ENCODE results near the gene AUNIP. TPM values are rescaled to one million over a fixed set of nuclear protein-coding genes. Genes with fewer than 3 reads are reported as not detected.
"Not testable (repeated sequence)": the region's sequence is repeated elsewhere in the genome, so short reads cannot be mapped to it uniquely, and the experiment has no call there.

The AUNIP gene
- total RNA-seq, 1 donor: 3.5 TPM

DNA sequence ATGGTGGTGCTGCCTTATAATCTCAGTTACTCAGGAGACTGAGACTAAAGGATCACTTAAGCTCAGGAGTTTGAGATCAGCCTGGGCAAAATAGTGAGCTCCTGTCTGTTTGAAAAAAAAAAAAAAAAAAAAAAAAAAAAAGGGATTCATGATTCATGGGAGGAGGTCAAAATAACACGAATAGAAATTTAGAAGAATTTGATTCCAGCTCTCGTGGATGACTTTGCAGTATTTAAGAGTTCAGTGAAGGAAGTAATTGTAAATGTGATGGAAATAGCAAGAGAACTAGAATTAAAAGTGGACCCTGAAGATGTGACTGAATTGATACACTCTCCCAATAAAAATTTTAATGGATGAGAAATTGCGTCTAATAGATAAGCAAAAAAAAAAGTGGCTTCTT is 15.8 kb downstream of the AUNIP start:
- DNase-seq (ENCODE audit: low read depth): no peak
- TF ChIP-seq, protein P1, sequence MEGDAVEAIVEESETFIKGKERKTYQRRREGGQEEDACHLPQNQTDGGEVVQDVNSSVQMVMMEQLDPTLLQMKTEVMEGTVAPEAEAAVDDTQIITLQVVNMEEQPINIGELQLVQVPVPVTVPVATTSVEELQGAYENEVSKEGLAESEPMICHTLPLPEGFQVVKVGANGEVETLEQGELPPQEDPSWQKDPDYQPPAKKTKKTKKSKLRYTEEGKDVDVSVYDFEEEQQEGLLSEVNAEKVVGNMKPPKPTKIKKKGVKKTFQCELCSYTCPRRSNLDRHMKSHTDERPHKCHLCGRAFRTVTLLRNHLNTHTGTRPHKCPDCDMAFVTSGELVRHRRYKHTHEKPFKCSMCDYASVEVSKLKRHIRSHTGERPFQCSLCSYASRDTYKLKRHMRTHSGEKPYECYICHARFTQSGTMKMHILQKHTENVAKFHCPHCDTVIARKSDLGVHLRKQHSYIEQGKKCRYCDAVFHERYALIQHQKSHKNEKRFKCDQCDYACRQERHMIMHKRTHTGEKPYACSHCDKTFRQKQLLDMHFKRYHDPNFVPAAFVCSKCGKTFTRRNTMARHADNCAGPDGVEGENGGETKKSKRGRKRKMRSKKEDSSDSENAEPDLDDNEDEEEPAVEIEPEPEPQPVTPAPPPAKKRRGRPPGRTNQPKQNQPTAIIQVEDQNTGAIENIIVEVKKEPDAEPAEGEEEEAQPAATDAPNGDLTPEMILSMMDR (IDR thresholded peaks at IDR 0.05; ENCODE audit: insufficient read depth, low read depth, low read length): no peak
- H3K4me3 ChIP-seq (ENCODE audit: low read depth, low read length): no peak overlapping the region

DNA sequence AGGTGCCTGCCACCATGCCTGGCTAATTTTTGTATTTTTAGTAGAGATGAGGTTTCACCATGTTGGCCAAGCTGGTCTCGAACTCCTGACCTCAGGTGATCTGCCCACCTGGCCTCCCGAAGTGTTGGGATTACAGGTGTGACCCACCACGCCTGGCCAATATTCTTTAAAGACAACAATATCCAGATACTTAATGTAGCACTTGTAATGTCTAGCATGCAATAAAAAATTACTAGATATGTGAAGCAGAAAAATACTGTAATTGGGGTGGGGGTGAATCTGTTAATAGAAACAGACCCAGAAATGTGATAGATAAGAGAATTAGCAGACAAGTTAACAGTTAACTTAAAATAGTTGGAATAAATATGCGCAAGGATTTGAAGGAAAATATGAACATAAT is 19.4 kb downstream of the AUNIP start:
- H3K4me3 ChIP-seq (ENCODE audit: low read depth, low read length); DNase-seq (ENCODE audit: low read depth): not testable (repeated sequence)

DNA sequence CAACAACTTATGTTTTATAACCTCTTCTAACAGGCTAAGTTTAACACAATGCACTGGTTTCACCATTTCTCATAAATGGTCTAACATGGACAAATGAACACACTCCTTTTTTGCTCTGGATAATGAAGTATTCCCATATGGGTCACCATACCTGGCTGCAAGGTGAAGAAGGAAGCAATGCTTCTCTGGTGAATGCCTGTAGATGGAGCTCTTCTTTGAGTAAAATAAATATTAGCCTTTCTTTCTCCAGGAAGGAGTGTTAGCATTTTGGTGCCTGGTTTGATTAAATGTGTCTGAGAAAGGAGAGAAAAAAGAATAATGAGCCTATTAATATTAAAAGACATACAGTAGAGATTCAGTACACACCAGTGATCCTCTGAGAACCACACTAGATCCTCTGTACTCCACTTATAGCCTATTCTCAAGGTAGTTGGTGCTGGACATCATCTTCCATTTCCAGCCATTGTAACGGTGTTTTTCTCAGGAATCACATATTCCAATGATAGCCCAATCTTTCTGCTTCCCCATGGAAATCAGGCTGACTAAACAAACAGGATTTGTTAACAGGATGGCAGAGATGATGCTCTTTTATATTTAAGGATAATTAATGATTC is 21.9 kb downstream of the AUNIP start:
- DNase-seq (ENCODE audit: low read depth): peak; percentile 24
- H3K4me3 ChIP-seq (ENCODE audit: low read depth, low read length): no peak overlapping the region
- TF ChIP-seq, protein P1 (IDR thresholded peaks at IDR 0.05; ENCODE audit: insufficient read depth, low read depth, low read length): peak; percentile 49

DNA sequence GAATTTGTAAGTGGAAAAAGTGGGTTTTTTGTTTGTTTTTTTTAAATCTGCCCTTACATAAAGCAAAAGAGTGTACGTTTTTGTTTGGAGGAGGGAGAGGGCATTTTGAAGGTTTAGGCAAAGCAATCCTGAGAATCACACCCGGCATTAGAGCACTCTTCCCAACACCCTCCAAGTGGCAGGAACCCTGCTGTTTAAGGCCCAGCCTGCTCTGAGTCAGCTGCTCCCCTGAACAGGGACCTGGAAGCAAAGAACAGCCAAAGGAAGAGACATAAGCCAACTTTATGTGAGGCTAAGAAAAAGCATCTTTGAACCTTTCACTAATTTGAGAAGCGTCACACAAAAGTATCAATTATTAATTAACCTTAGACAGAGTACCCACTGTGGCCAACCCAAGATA is 22.6 kb downstream of the AUNIP start:
- DNase-seq (ENCODE audit: low read depth): no peak
- TF ChIP-seq, protein P1 (IDR thresholded peaks at IDR 0.05; ENCODE audit: insufficient read depth, low read depth, low read length): no peak
- no peak overlapping the region for H3K4me3 ChIP-seq (ENCODE audit: low read depth, low read length)

DNA sequence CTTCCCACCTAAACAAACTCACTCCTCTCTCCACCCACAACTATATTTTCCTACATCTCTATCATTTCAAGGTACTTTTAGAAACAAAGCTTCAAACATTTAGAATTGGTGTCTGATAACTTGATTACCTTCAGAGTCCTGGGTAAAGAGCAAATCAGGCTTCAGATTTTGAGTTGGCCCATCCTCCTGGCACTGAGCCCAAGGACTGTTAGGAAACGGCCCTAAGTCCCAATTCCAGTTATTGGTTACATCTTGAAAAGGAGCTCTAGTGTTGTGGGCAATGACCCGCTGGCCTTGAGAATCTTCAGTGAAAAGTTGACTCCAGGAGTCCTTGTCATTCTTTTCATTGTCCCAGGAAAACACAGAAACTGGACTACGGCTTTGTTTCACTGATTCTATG is 24.4 kb downstream of the AUNIP start:
- no peak for DNase-seq (ENCODE audit: low read depth)
- H3K4me3 ChIP-seq (ENCODE audit: low read depth, low read length): no peak overlapping the region
- TF ChIP-seq, protein P1 (IDR thresholded peaks at IDR 0.05; ENCODE audit: insufficient read depth, low read depth, low read length): no peak

DNA sequence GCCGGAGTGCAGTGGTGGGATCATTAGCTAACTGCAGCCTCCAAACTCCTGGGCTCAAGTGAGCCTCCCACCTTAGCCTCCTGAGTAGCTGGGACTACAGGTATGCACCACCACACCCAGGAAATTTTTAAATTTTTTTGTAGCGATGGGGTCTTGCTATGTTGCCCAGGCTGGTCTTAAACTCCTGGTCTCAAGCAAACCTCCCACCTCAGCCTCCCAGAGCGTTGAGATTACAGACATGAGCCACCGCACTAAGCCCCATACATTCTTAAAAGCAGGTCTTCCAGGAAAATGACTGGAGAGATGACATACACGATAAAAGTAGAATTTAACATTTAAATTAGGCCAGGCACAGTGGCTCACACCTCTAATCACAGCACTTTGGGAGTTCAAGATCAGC is 26.1 kb downstream of the AUNIP start:
- H3K4me3 ChIP-seq (ENCODE audit: low read depth, low read length): no peak overlapping the region
- TF ChIP-seq, protein P1 (IDR thresholded peaks at IDR 0.05; ENCODE audit: insufficient read depth, low read depth, low read length): no peak
- DNase-seq (ENCODE audit: low read depth): no peak

DNA sequence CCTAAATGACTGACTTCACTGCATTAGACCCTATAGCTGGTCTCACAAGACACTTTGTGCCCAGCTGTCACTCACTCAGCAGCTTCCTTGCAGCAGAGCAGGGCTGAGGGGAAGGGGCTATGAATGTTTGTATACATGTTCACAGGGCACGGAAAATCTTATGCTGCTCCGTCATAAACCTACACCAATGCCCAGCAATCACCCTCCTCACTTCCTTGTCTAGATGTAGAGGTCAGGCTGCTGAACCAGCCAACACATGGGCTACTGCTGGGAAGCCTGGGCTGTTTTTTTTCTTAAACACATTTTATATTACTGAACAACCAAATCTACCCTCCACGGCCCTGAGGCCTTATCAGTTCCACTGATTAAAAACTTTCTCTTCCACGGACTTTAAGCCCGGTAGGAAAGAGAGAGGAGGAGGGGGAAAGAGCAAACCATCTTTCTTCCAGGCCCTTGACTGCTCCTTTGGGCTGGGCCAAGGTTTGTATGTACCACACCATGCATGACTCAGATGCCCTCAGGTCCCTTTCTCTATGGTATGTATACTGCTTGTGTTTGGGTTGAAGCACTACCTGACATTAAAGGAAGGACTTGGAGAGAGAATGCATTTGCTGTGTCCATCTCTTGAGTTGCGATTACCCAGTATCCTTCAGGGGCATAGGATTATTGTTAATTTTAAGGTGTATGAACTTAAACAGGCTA is 26.8 kb downstream of the AUNIP start:
- no peak for DNase-seq (ENCODE audit: low read depth)
- no peak overlapping the region for H3K4me3 ChIP-seq (ENCODE audit: low read depth, low read length)
- TF ChIP-seq, protein P1 (IDR thresholded peaks at IDR 0.05; ENCODE audit: insufficient read depth, low read depth, low read length): no peak
